Placental epithelial cell (primary cell): ENCODE results near the gene LRRC59. TPM values are rescaled to one million over a fixed set of nuclear protein-coding genes. Genes with fewer than 3 reads are reported as not detected.

Experiments used
- small RNA-seq: library from RNA; depleted of rRNA; stranded (forward); fragments of <200 nt; gene quantifications from one replicate; pipeline ENCODE3, GENCODE V24; 2012
- total RNA-seq: library from RNA; depleted of rRNA; stranded (reverse); fragments of >200 nt; gene quantifications from 2 replicates; pipeline ENCODE4 v1.2.3, GENCODE V29; 2012

The LRRC59 gene
- 80.9 and 216 TPM in 2 replicates for total RNA-seq

GRCh38 chr17:50397111-50397918 is at the start of gene LRRC59:
Gene LRRC59 (minus strand): TSS chr17:50397523. CDS start chr17:50397317, 206 bp downstream.

GRCh38 chr17:50425682-50426471 is 28.6 kb upstream of the LRRC59 start, which contains the start of gene ACSF2:
Gene ACSF2 (plus strand): TSS chr17:50426218. CDS start chr17:50426262, 44 bp downstream.

GRCh38 chr17:50372758-50373556 is 24.4 kb downstream of the LRRC59 start, which contains the start of the genes EME1 and MRPL27:
Gene EME1 (plus strand): TSS chr17:50373229. CDS start chr17:50375209, 1,980 bp downstream.
Gene MRPL27 (minus strand): TSS chr17:50373184. CDS start chr17:50373170, 14 bp downstream.

GRCh38 chr17:50345432-50346312 is 51.7 kb downstream of the LRRC59 start, which contains the start of gene XYLT2:
Gene XYLT2 (plus strand): TSS chr17:50346126. CDS start chr17:50346141, 15 bp downstream.

Small RNA genes lying within 50 kb of the gene (small RNA-seq; reads per million reads assigned to genes)
- not detected for gene RF00019

Other genes starting within 250 kb of the LRRC59 start
- 38.3 and 56.1 TPM in 2 replicates for gene PPP1R9B, start 246.8 kb downstream of the LRRC59 start, total RNA-seq
- gene SGCA, start 231.5 kb downstream of the LRRC59 start, total RNA-seq = 0.11 and 1.6 TPM in 2 replicates
- 2,103 and 2,834 TPM in 2 replicates for gene COL1A1, start 195.9 kb downstream of the LRRC59 start, total RNA-seq
- 0.39 and 1.2 TPM in 2 replicates for gene TMEM92, start 123.1 kb downstream of the LRRC59 start, total RNA-seq
- gene XYLT2, start 51.4 kb downstream of the LRRC59 start, total RNA-seq = 48.3 and 56.2 TPM in 2 replicates
- gene MRPL27, start 24.3 kb downstream of the LRRC59 start, total RNA-seq = 38.1 and 50.1 TPM in 2 replicates
- 1.2 and 2.4 TPM in 2 replicates for gene EME1, start 24.3 kb downstream of the LRRC59 start, total RNA-seq
- gene ACSF2, start 28.7 kb upstream of the LRRC59 start, total RNA-seq = 134 and 168 TPM in 2 replicates
- not detected in 2 replicates for gene CHAD, start 71.4 kb upstream of the LRRC59 start, total RNA-seq
- 18.8 and 23.9 TPM in 2 replicates for gene RSAD1, start 81.3 kb upstream of the LRRC59 start, total RNA-seq
- 0.11 and 2.0 TPM in 2 replicates for gene MYCBPAP, start 110.9 kb upstream of the LRRC59 start, total RNA-seq
- 40.0 and 57.5 TPM in 2 replicates for gene EPN3, start 135.2 kb upstream of the LRRC59 start, total RNA-seq
- 59.0 and 78.1 TPM in 2 replicates for gene SPATA20, start 149.7 kb upstream of the LRRC59 start, total RNA-seq
- gene CACNA1G, start 163.2 kb upstream of the LRRC59 start, total RNA-seq = under 0.01 TPM in 1 of 2 replicates, not detected in the other
- 0.39 and 0.43 TPM in 2 replicates for gene ABCC3, start 237.4 kb upstream of the LRRC59 start, total RNA-seq